PC-9 (cell line): ENCODE measurements around the gene OR5P2. TPM values are rescaled to one million over a fixed set of nuclear protein-coding genes. Genes with fewer than 3 reads are reported as not detected.
"Not testable (repeated sequence)": the region's sequence is repeated elsewhere in the genome, so short reads cannot be mapped to it uniquely, and the experiment has no call there.

ENCODE experiments used
- BruUV-seq: library from RNA; stranded (reverse); fragments of 400-500 nt; replicated peaks from 2 replicates; lab custom pipeline; 2021; lab: Mats Ljungman, UMichigan
- CTCF ChIA-PET: fragments of 300-600 bp; sonication (Branson Sonifier 250); formaldehyde crosslinking; loops from one replicate; lab custom pipeline; 2022; ENCODE audit warnings: antibody characterized with exemption; lab: Charles Lee
- POLR2A ChIA-PET: fragments of 300-600 bp; sonication (Branson Sonifier 250); formaldehyde crosslinking; loops from one replicate; lab custom pipeline; 2022; ENCODE audit warnings: antibody characterized with exemption; ENCODE audit not compliant: unreplicated experiment; lab: Charles Lee
- DNase-seq, 2 experiments: peaks; one replicate each; pipeline versions ENCODE4 v3.0.0 to v3.0.0-alpha.2; 2015 to 2022; ENCODE audit warnings: mixed read lengths in 1 of 2
- H2AFZ ChIP-seq: fragments of 200-600 bp; sonication (generic); 2 replicates; pipeline ENCODE4 v1.8.1; 2017; ENCODE audit warnings: antibody characterized with exemption
- H3F3A ChIP-seq: fragments of 200-600 bp; sonication (generic); 2 replicates; pipeline ENCODE4 v1.8.1; 2017; ENCODE audit warnings: antibody characterized with exemption, mild to moderate bottlenecking, low read depth; ENCODE audit not compliant: insufficient read depth
- H3K27ac ChIP-seq: fragments of 200-600 bp; sonication (generic); 2 replicates; pipeline ENCODE4 v1.6.1; 2016; ENCODE audit warnings: mixed run types
- H3K27me3 ChIP-seq: fragments of 200-600 bp; sonication (generic); 2 replicates; pipeline ENCODE4 v1.6.1; 2016; ENCODE audit warnings: low read depth, mixed run types; ENCODE audit not compliant: insufficient read depth
- H3K36me3 ChIP-seq: fragments of 200-600 bp; sonication (generic); 2 replicates; pipeline ENCODE4 v1.6.1; 2016; ENCODE audit warnings: low read depth, mixed run types
- H3K4me1 ChIP-seq: fragments of 200-600 bp; sonication (generic); replicated peaks from 2 replicates; pipeline ENCODE4 v1.6.1; 2016; ENCODE audit warnings: mixed run types; ENCODE audit not compliant: insufficient read depth
- H3K4me2 ChIP-seq: fragments of 200-600 bp; sonication (generic); 2 replicates; pipeline ENCODE4 v1.6.1; 2017; ENCODE audit warnings: mixed run types
- H3K4me3 ChIP-seq: fragments of 200-600 bp; sonication (generic); 2 replicates; pipeline ENCODE4 v1.6.1; 2016; ENCODE audit warnings: mixed run types
- H3K79me2 ChIP-seq: fragments of 200-600 bp; sonication (generic); 2 replicates; pipeline ENCODE4 v1.6.1; 2017; ENCODE audit warnings: low read depth, mixed run types
- H3K9me2 ChIP-seq: fragments of 200-600 bp; sonication (generic); 2 replicates; pipeline ENCODE4 v1.8.1; 2017; ENCODE audit warnings: mild to moderate bottlenecking; ENCODE audit not compliant: insufficient read depth
- H3K9me3 ChIP-seq: fragments of 200-600 bp; sonication (generic); 2 replicates; pipeline ENCODE4 v1.8.1; 2016; ENCODE audit warnings: low read depth; ENCODE audit not compliant: insufficient read depth
- H4K20me1 ChIP-seq: fragments of 200-600 bp; sonication (generic); 2 replicates; pipeline ENCODE4 v1.8.1; 2017; ENCODE audit not compliant: insufficient read depth
- EZH2 ChIP-seq: fragments of 200-600 bp; sonication (generic); IDR thresholded peaks from 2 replicates; pipeline ENCODE4 v1.8.0; 2017; ENCODE audit warnings: antibody characterized with exemption, low read depth
- intact Hi-C: fragments of 100-400 bp; cut with micrococcal nuclease; formaldehyde crosslinking; loops from one replicate; pipeline ENCODE4 v1.10.0; 2022; ENCODE audit not compliant: unreplicated experiment
- total RNA-seq: library from RNA; stranded (reverse); gene quantifications from 2 replicates; pipeline ENCODE4 v1.2.3, GENCODE V29; 2021
- TF ChIP-seq, protein P1 (sequence below): fragments of 200-600 bp; sonication (generic); conservative IDR thresholded peaks from 2 replicates; pipeline ENCODE4 v1.6.1; 2017; ENCODE audit warnings: mixed run types, antibody characterized with exemption, mild to moderate bottlenecking, moderate library complexity

Gene OR5P2
- total RNA-seq, 1 experiment from 2014 or later: 2.5 TPM

DNA sequence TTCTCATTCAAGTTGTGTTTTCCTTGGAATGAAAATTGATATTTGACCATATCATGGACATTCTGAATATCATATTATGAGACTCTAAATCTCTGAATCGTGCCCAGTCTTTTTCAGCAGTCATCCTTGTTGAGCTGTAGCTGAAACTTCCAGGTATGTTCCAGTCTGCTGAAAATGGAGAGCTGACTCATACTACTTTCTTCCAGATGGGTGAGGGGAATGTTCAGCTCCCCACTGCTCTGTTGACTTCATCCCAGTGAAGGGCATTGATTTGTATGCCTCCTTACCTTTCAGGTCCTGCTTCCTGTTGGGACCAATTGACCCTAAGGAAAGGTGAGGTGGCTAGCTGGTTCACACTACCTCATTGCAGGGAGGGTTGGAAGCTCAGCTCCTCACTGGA lies 3.5 kb downstream of the OR5P2 start:
- CTCF ChIA-PET: no interaction called here
- Histone ChIP-seq H3K4me1 (no peaks in the 10 kb centered on the region), H2AFZ (no peak overlapping the region), H3K36me3 (no peaks in the 10 kb centered on the region), H3K79me2 (no peaks in the 10 kb centered on the region), H3K4me3 (no peak overlapping the region), H3K9me3 (no peaks in the 10 kb centered on the region), H3F3A (no peaks in the 10 kb centered on the region), H3K9me2 (no peaks in the 10 kb centered on the region), H4K20me1 (no peaks in the 10 kb centered on the region), H3K27me3 (no peaks in the 10 kb centered on the region), H3K27ac (no peak overlapping the region), H3K4me2 (no peak overlapping the region)
- POLR2A ChIA-PET: interaction anchor here (0.6 kb wide), 1 partner anchor 410 kb away, joined by 6 read pairs; no protein-coding TSS in a partner anchor
- intact Hi-C loops: no loop called here
- TF ChIP-seq, protein P1, sequence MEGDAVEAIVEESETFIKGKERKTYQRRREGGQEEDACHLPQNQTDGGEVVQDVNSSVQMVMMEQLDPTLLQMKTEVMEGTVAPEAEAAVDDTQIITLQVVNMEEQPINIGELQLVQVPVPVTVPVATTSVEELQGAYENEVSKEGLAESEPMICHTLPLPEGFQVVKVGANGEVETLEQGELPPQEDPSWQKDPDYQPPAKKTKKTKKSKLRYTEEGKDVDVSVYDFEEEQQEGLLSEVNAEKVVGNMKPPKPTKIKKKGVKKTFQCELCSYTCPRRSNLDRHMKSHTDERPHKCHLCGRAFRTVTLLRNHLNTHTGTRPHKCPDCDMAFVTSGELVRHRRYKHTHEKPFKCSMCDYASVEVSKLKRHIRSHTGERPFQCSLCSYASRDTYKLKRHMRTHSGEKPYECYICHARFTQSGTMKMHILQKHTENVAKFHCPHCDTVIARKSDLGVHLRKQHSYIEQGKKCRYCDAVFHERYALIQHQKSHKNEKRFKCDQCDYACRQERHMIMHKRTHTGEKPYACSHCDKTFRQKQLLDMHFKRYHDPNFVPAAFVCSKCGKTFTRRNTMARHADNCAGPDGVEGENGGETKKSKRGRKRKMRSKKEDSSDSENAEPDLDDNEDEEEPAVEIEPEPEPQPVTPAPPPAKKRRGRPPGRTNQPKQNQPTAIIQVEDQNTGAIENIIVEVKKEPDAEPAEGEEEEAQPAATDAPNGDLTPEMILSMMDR: no peak
- no peak for TF ChIP-seq EZH2
- DNase-seq: no peak
- BruUV-seq: no TSS peak

DNA sequence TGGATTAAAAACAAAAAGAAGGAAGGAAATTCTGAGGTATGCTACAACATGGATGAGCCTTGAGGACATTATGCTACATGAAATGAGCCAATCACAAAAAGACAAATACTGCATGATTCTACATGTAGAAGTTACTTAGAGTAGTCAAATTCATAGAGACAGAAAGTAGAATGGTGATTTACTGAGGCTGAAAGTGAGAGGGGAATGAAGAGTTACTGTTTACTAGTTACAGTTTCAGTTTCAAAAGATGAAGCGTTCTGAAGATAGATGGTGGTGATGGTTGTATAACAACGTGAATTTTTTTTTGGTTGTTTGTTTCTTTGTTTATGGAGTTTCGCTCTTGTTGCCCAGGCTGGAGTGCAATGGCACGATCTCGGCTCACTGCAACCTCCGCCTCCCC lies 9.5 kb downstream of the OR5P2 start:
- Histone ChIP-seq H3K79me2 (no peaks in the 10 kb centered on the region), H3F3A (no peaks in the 10 kb centered on the region), H3K27ac (no peak overlapping the region), H3K9me2 (no peaks in the 10 kb centered on the region), H3K4me1 (no peaks in the 10 kb centered on the region), H3K27me3 (no peaks in the 10 kb centered on the region), H3K4me3 (no peak overlapping the region), H4K20me1 (no peaks in the 10 kb centered on the region), H2AFZ (no peak overlapping the region), H3K9me3 (no peaks in the 10 kb centered on the region), H3K36me3 (no peaks in the 10 kb centered on the region), H3K4me2 (no peak overlapping the region)
- no TSS peak for BruUV-seq
- ChIA-PET POLR2A (no interaction called here), CTCF (no interaction called here)
- DNase-seq: no peak
- no peak for TF ChIP-seq EZH2
- TF ChIP-seq, protein P1: no peak
- intact Hi-C loops: no loop called here

DNA sequence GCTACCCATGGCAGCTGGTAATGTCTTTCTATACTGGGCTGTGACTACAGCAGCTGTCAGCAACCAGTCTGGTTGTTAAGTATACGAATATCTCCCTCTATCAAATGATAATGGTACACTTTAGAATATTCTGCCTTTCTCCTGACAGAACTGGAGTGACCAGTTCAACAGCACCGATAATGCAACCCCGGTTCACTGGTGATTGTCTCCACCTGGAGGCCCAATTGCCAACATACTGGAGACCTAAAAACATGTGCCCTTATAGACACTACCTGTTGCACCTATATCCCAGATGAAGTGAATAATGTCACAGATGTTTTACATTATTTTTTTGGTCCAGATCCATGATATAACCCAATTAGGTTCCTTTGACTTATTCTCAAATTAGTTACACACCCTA lies 21.1 kb downstream of the OR5P2 start:
- TF ChIP-seq, protein P1: no peak
- TF ChIP-seq EZH2: no peak
- Histone ChIP-seq H2AFZ (no peak overlapping the region), H3K4me2 (no peak overlapping the region), H3K79me2 (no peaks in the 10 kb centered on the region), H3K9me3 (no peaks in the 10 kb centered on the region), H3K4me1 (no peaks in the 10 kb centered on the region), H3K9me2 (no peaks in the 10 kb centered on the region), H3K27ac (no peak overlapping the region), H3K4me3 (no peak overlapping the region), H4K20me1 (no peaks in the 10 kb centered on the region), H3F3A (no peaks in the 10 kb centered on the region), H3K27me3 (no peaks in the 10 kb centered on the region), H3K36me3 (no peaks in the 10 kb centered on the region)
- ChIA-PET CTCF (no interaction called here), POLR2A (no interaction called here)
- no peak for DNase-seq
- BruUV-seq: no TSS peak
- intact Hi-C loops: no loop called here

DNA sequence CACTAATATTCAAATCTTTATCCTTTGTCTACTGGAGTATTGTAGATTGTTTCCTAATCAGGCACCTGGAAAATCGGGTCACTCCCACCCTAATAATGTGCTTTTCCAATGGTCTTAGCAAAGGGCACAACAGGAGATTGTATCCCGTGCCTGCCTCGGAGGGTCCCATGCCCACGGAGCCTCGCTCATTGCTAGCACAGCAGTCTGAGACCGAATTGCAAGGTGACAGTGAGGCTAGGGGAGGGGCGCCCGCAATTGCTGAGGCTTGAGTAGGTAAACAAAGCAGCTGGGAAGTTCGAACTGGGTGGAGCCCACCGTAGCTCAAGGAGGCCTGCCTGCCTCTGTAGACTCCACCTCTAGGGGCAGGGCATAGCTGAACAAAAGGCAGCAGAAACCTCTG lies 32.4 kb downstream of the OR5P2 start:
- H3K4me3 ChIP-seq, H3K27ac ChIP-seq, H2AFZ ChIP-seq, H3K9me2 ChIP-seq, H3F3A ChIP-seq, H4K20me1 ChIP-seq, intact Hi-C loops, DNase-seq, CTCF ChIA-PET, POLR2A ChIA-PET, H3K4me2 ChIP-seq, H3K79me2 ChIP-seq, H3K9me3 ChIP-seq, H3K36me3 ChIP-seq, H3K4me1 ChIP-seq, BruUV-seq, H3K27me3 ChIP-seq: not testable (repeated sequence)
